D721Med (cell line): ENCODE results near the gene CDH7.
A peak's percentile ranks its signal among the peaks of the same experiment; 100 is the strongest.

Experiments
- DNase-seq: peaks from one replicate; pipeline ENCODE4 v3.0.0; 2011; ENCODE audit warnings: low spot score; ENCODE audit not compliant: insufficient read length
- FAIRE-seq: peaks from 2 replicates; lab custom pipeline; 2011; peaks lifted over from hg19 to GRCh38; lab: Jason Lieb, UNC
- TF ChIP-seq, protein P1 (sequence below): IDR thresholded peaks from 2 replicates; pipeline ENCODE4 v1.5.1; 2012; ENCODE audit warnings: mild to moderate bottlenecking, control low read depth; ENCODE audit not compliant: insufficient read depth; ENCODE audit errors: missing control alignments

Gene CDH7

DNA sequence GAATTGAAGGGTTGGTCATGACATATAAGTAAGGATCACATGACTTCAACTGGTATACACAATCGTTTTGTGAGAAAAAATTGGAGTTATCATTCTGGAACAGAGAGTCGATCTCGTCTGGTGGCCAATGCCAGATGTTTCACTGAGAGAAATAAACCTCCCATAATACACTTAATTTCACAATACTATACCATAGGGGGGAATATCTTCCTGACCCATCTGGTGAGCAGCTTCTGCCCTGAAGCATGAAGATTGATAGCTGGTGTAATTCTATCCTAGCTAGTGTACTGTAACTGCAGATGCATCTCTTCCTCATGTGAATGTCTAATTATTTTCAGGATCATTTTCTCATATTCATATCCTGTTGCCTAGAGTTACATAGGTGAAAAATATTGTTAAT is 15.7 kb upstream of the CDH7 start:
- FAIRE-seq: no peak
- DNase-seq: no peak
- TF ChIP-seq, protein P1, sequence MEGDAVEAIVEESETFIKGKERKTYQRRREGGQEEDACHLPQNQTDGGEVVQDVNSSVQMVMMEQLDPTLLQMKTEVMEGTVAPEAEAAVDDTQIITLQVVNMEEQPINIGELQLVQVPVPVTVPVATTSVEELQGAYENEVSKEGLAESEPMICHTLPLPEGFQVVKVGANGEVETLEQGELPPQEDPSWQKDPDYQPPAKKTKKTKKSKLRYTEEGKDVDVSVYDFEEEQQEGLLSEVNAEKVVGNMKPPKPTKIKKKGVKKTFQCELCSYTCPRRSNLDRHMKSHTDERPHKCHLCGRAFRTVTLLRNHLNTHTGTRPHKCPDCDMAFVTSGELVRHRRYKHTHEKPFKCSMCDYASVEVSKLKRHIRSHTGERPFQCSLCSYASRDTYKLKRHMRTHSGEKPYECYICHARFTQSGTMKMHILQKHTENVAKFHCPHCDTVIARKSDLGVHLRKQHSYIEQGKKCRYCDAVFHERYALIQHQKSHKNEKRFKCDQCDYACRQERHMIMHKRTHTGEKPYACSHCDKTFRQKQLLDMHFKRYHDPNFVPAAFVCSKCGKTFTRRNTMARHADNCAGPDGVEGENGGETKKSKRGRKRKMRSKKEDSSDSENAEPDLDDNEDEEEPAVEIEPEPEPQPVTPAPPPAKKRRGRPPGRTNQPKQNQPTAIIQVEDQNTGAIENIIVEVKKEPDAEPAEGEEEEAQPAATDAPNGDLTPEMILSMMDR: no peak

DNA sequence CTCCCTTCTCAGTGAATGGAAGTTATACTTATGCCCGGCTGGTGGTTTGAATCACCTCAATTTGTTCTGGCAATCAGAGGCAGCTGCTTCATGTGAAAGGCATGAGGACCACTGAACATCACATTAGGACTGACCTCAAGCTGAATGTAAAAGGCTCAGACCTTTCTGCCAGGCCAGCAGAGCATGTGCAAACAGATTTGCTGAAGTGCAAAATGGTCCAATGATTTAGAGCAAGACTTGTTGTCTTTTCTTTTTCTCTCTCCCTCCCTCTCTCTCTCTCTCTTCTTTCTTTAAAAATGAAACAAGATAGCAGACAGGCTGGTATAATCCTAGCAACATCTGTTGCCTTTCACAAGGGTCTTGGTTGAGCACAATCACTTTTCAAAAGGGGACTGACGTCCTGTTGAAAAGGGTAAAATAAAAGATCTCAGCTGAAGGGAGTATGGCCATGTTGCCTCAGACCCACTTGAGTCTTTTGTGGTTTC is 13.3 kb upstream of the CDH7 start:
- FAIRE-seq: no peak
- no peak for DNase-seq
- TF ChIP-seq, protein P1: no peak

DNA sequence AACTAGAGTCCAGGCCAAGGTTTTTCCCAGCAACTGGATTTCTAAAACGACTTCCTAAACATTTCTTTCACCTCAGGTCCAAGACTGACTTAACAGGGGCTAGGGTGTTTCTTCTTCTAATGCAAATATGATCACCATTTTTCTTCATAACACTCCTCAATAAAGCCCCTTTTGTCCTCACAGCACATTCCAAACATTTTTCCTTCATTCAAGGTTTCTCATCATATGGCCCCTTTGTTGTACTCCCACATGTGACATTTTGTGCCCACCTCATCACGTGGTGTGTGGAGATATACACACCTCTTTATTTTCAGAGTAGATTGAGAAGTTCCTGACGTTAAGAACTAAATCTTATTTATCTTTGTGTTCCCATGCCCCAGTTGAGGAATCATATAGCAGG is 3.9 kb upstream of the CDH7 start:
- FAIRE-seq: no peak
- no peak for DNase-seq
- TF ChIP-seq, protein P1: no peak

DNA sequence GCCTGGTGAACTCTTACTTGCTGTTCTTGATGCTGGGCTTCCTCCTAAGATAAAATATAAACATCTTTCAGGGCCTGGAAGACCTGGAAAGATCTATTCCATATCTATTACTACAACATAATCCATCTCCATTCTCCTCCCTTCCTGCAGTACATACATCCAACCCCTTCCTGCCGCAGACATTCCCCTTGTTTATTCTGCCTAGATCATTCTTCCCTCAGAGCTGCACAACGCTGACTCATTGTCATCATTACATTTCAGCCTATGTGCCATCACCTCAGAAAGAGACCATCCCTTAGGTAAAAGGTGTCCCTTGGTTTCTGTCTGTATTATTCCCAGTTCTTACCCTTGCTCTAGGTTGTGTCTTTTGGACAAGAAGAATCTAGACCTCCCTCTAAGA is 2.5 kb upstream of the CDH7 start:
- DNase-seq (no peak), FAIRE-seq (no peak)
- TF ChIP-seq, protein P1: no peak

DNA sequence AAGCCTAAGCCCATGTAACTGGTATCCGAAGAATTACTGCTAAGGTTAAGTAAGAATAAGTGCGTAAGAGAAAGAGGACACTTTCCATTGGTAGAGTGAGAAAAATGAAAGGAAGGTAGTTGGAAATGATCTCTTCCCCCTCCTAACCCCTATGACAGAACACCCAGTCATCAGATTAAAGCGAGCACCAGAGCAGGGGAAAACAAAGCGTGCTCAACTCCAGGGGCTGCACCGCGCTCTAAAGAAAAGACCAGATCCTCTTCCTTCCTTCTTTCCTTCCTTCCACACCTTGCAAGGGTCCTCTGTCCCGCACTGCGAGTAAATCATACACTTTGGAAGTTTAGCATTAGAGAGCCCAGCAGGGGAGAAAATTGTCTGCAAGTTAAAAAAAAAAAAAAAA is 971 bp upstream of the CDH7 start:
- DNase-seq (no peak), FAIRE-seq (peak; percentile 97)
- TF ChIP-seq, protein P1: no peak

DNA sequence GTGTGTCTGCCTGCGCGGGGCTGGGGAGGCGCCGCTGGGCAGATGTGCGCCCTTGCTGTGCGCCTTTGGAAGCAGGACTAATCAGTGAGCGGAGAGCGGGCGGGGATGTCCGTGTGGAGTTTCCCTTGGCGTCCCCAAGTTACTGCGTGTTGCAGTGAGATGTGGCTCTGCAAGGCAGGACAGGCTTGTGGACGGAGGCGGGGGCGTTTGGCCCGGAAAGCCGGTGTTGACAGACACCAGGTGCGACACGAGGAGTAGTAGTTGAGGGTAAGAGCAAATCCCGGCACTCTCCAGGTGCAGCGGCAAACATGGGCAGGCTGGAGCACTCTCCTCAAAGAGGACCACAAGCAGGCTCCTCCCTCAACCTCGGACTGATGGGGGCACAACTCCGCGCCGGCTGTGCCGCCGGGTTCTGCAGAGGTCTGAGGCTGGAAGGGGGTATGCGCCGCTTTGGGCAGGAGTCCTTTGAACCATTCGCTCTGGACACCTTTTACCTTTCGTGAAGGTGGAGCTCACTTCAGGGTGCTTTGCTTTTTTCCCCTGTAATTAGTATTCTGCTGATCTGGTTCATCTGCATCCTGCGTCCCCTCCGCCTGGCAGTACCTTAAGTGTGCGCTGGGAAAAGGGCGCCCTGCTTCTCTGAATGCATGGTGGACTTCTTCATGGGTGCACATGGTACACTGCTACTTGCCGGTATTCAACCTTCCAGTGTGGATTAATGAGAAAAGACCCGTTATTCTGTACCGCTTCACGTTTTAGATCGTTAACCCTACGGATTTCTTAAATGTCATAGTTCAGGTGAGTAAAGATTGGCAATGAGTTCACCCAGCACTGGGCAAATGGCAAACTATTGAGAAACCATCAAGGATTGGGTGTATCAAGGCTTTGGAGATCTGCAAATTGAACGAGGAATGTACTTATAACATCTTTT is 608 bp downstream of the CDH7 start:
- DNase-seq (no peak), FAIRE-seq (no peak)
- TF ChIP-seq, protein P1: no peak
